HUES48 (cell line): Measurements from ENCODE around the gene TSC2.

ENCODE experiments used
- H3K27ac ChIP-seq: one replicate; pipeline ENCODE4 v1.7.0; 2013; ENCODE audit warnings: low read depth, low read length, inconsistent platforms
- H3K27me3 ChIP-seq: 2 replicates; pipeline ENCODE4 v1.6.1; 2013; ENCODE audit warnings: mild to moderate bottlenecking, low read length; ENCODE audit not compliant: control insufficient read depth, insufficient read depth
- H3K36me3 ChIP-seq: 2 replicates; pipeline ENCODE4 v1.6.1; 2013; ENCODE audit warnings: low read length; ENCODE audit not compliant: control insufficient read depth, insufficient read depth
- H3K4me1 ChIP-seq: 2 replicates; pipeline ENCODE4 v1.6.1; 2013; ENCODE audit warnings: mild to moderate bottlenecking, low read length; ENCODE audit not compliant: control insufficient read depth, insufficient read depth
- H3K4me3 ChIP-seq: 2 replicates; pipeline ENCODE4 v1.5.1; 2013; ENCODE audit warnings: mild to moderate bottlenecking, low read depth, low read length
- H3K9ac ChIP-seq: 2 replicates; pipeline ENCODE4 v1.6.1; 2013; ENCODE audit warnings: mild to moderate bottlenecking, low read depth, low read length, moderate library complexity
- H3K9me3 ChIP-seq: 2 replicates; pipeline ENCODE4 v1.6.1; 2013; ENCODE audit warnings: low read length; ENCODE audit not compliant: control insufficient read depth, insufficient read depth

TSC2 gene

GRCh38 chr16:2025878-2026460, 21.8 kb upstream of the TSC2 start:
- Histone ChIP-seq H3K4me1 (no peaks in the 10 kb centered on the region), H3K27ac (no peak overlapping the region), H3K27me3 (peaks cover 40% of the 10 kb centered on the region), H3K36me3 (no peaks in the 10 kb centered on the region), H3K4me3 (no peak overlapping the region; the same call in 1 of the 2 replicates), H3K9me3 (no peaks in the 10 kb centered on the region), H3K9ac (no peak overlapping the region)

GRCh38 chr16:2026461-2027023, 21.2 kb upstream of the TSC2 start, which contains the start of gene NHERF2:
NHERF2 (plus strand) TSS chr16:2026902; CDS start chr16:2027006, 104 bp downstream.
- no peaks in the 10 kb centered on the region for H3K4me1 ChIP-seq
- H3K27ac ChIP-seq: no peak within 1 kb of the TSS
- H3K36me3 ChIP-seq: no peaks in the 10 kb centered on the region
- H3K9me3 ChIP-seq: no peaks in the 10 kb centered on the region
- peaks cover 34% of the 10 kb centered on the region for H3K27me3 ChIP-seq
- no peak within 1 kb of the TSS for H3K9ac ChIP-seq
- peak within 1 kb of the TSS; percentile 49 for H3K4me3 ChIP-seq

GRCh38 chr16:2027024-2028010, 20.5 kb upstream of the TSC2 start:
- peak overlapping the region; percentile 49 for H3K4me3 ChIP-seq
- H3K4me1 ChIP-seq: no peaks in the 10 kb centered on the region
- H3K9ac ChIP-seq: no peak overlapping the region

GRCh38 chr16:2028146-2028545, 19.6 kb upstream of the TSC2 start:
- Histone ChIP-seq H3K27me3 (peaks cover 32% of the 10 kb centered on the region), H3K36me3 (no peaks in the 10 kb centered on the region), H3K4me3 (no peak overlapping the region), H3K4me1 (no peaks in the 10 kb centered on the region), H3K9ac (no peak overlapping the region), H3K9me3 (no peaks in the 10 kb centered on the region), H3K27ac (no peak overlapping the region)

More at GRCh38 chr16:2027024-2028010, 20.5 kb upstream of the TSC2 start:
- Histone ChIP-seq H3K36me3 (no peaks in the 10 kb centered on the region), H3K27ac (no peak overlapping the region), H3K27me3 (peaks cover 32% of the 10 kb centered on the region), H3K9me3 (no peaks in the 10 kb centered on the region)

- no peak overlapping the region for H3K9ac ChIP-seq
These were observed 19.1 kb upstream of the TSC2 start for GRCh38 chr16:2028620-2029220.

GRCh38 chr16:2029350-2029749, 18.4 kb upstream of the TSC2 start:
- no peak overlapping the region for H3K9ac ChIP-seq
- no peaks in the 10 kb centered on the region for H3K36me3 ChIP-seq
- H3K9me3 ChIP-seq: no peaks in the 10 kb centered on the region
- no peaks in the 10 kb centered on the region for H3K4me1 ChIP-seq
- H3K27me3 ChIP-seq: peaks cover 27% of the 10 kb centered on the region
- H3K4me3 ChIP-seq: no peak overlapping the region
- H3K27ac ChIP-seq: no peak overlapping the region

More at GRCh38 chr16:2028620-2029220, 19.1 kb upstream of the TSC2 start:
- no peak overlapping the region for H3K27ac ChIP-seq
- H3K27me3 ChIP-seq: peaks cover 32% of the 10 kb centered on the region
- no peaks in the 10 kb centered on the region for H3K36me3 ChIP-seq
- no peaks in the 10 kb centered on the region for H3K9me3 ChIP-seq
- no peaks in the 10 kb centered on the region for H3K4me1 ChIP-seq
- no peak overlapping the region for H3K4me3 ChIP-seq

GRCh38 chr16:2030036-2030435, 17.7 kb upstream of the TSC2 start:
- H3K4me1 ChIP-seq: no peaks in the 10 kb centered on the region
- H3K36me3 ChIP-seq: no peaks in the 10 kb centered on the region
- H3K9ac ChIP-seq: no peak overlapping the region
- no peak overlapping the region for H3K4me3 ChIP-seq
- H3K9me3 ChIP-seq: no peaks in the 10 kb centered on the region
- peaks cover 27% of the 10 kb centered on the region for H3K27me3 ChIP-seq
- H3K27ac ChIP-seq: no peak overlapping the region

GRCh38 chr16:2031081-2031577, 16.7 kb upstream of the TSC2 start:
- Histone ChIP-seq H3K9ac (no peak overlapping the region), H3K4me1 (no peaks in the 10 kb centered on the region), H3K36me3 (no peaks in the 10 kb centered on the region), H3K9me3 (no peaks in the 10 kb centered on the region), H3K4me3 (no peak overlapping the region), H3K27ac (no peak overlapping the region), H3K27me3 (peaks cover 19% of the 10 kb centered on the region)

- Histone ChIP-seq H3K9ac (no peak overlapping the region), H3K4me3 (no peak overlapping the region), H3K36me3 (no peaks in the 10 kb centered on the region), H3K27ac (no peak overlapping the region), H3K27me3 (peaks cover 9% of the 10 kb centered on the region), H3K9me3 (no peaks in the 10 kb centered on the region), H3K4me1 (no peaks in the 10 kb centered on the region)
These were observed 15.3 kb upstream of the TSC2 start for GRCh38 chr16:2032285-2033056.
